Trophoblast cell (in vitro differentiated cells and primary cell): ENCODE results near the gene KIF16B.

ENCODE experiments used
- DNase-seq, 2 donors: peaks; one replicate each; pipeline ENCODE4 v3.0.0-alpha.2; 2016
- H2AFZ ChIP-seq: 2 replicates; pipeline ENCODE4 v1.6.1; 2013; ENCODE audit warnings: low read length, moderate library complexity, mild to moderate bottlenecking; ENCODE audit not compliant: insufficient read depth, poor library complexity
- H2AK5ac ChIP-seq: 2 replicates; pipeline ENCODE4 v1.6.1; 2013; ENCODE audit warnings: mild to moderate bottlenecking, low read length
- H2BK120ac ChIP-seq: 2 replicates; pipeline ENCODE4 v1.6.1; 2013; ENCODE audit warnings: low read length, mild to moderate bottlenecking, moderate library complexity; ENCODE audit not compliant: insufficient read depth, poor library complexity
- H2BK12ac ChIP-seq: 2 replicates; pipeline ENCODE4 v1.6.1; 2013; ENCODE audit warnings: mild to moderate bottlenecking, low read length, moderate library complexity
- H2BK5ac ChIP-seq: 2 replicates; pipeline ENCODE4 v1.6.1; 2013; ENCODE audit warnings: low read length, low read depth, moderate library complexity, mild to moderate bottlenecking; ENCODE audit not compliant: poor library complexity
- H3K14ac ChIP-seq: 2 replicates; pipeline ENCODE4 v1.6.1; 2013; ENCODE audit warnings: mild to moderate bottlenecking, low read length
- H3K18ac ChIP-seq: 2 replicates; pipeline ENCODE4 v1.6.1; 2013; ENCODE audit warnings: mild to moderate bottlenecking, low read length
- H3K23ac ChIP-seq: 2 replicates; pipeline ENCODE4 v1.6.1; 2013; ENCODE audit warnings: low read length
- H3K27ac ChIP-seq: 2 replicates; pipeline ENCODE4 v1.5.1; 2013; ENCODE audit warnings: low read depth, mild to moderate bottlenecking, inconsistent platforms, low read length, moderate library complexity
- H3K27me3 ChIP-seq: 2 replicates; pipeline ENCODE4 v1.6.1; 2013; ENCODE audit warnings: inconsistent platforms, mild to moderate bottlenecking, low read length, moderate library complexity; ENCODE audit not compliant: insufficient read depth
- H3K36me3 ChIP-seq, 2 experiments: 1 replicate in 1 of 2; 2 replicates in 1 of 2; pipeline ENCODE4 v1.6.1; 2013; ENCODE audit warnings: low read length in 2 of 2, mild to moderate bottlenecking in 2 of 2, moderate library complexity in 1 of 2; ENCODE audit not compliant: insufficient read depth in 2 of 2, control insufficient read depth in 1 of 2
- H3K4ac ChIP-seq: 2 replicates; pipeline ENCODE4 v1.6.1; 2013; ENCODE audit warnings: low read depth, mild to moderate bottlenecking, low read length, moderate library complexity
- H3K4me1 ChIP-seq, 2 experiments: 1 replicate in 1 of 2; 2 replicates in 1 of 2; pipeline ENCODE4 v1.6.1; 2013; ENCODE audit warnings: low read length in 2 of 2, mild to moderate bottlenecking in 2 of 2, moderate library complexity in 1 of 2; ENCODE audit not compliant: insufficient read depth in 2 of 2, control insufficient read depth in 1 of 2
- H3K4me2 ChIP-seq: 2 replicates; pipeline ENCODE4 v1.6.1; 2013; ENCODE audit warnings: inconsistent platforms, mild to moderate bottlenecking, low read length, moderate library complexity
- H3K4me3 ChIP-seq: 2 replicates; pipeline ENCODE4 v1.5.1; 2013; ENCODE audit warnings: mild to moderate bottlenecking, low read depth, low read length, inconsistent platforms
- H3K79me1 ChIP-seq: one replicate; pipeline ENCODE4 v1.6.1; 2013; ENCODE audit warnings: low read length
- H3K79me2 ChIP-seq: 2 replicates; pipeline ENCODE4 v1.6.1; 2013; ENCODE audit warnings: low read length, mild to moderate bottlenecking; ENCODE audit not compliant: control insufficient read depth, insufficient read depth, poor library complexity
- H3K9ac ChIP-seq: 2 replicates; pipeline ENCODE4 v1.6.1; 2013; ENCODE audit warnings: mild to moderate bottlenecking, low read length
- H3K9me3 ChIP-seq: 2 replicates; pipeline ENCODE4 v1.6.1; 2013; ENCODE audit warnings: low read depth, mild to moderate bottlenecking, control low read depth, inconsistent platforms, low read length; ENCODE audit not compliant: insufficient read depth
- H4K12ac ChIP-seq: 2 replicates; pipeline ENCODE4 v1.6.1; 2013; ENCODE audit warnings: low read depth, mild to moderate bottlenecking, low read length, moderate library complexity
- H4K8ac ChIP-seq: 2 replicates; pipeline ENCODE4 v1.6.1; 2013; ENCODE audit warnings: low read depth, mild to moderate bottlenecking, low read length, moderate library complexity
- H4K91ac ChIP-seq: one replicate; pipeline ENCODE4 v1.6.1; 2013; ENCODE audit warnings: low read depth, mild to moderate bottlenecking, low read length, moderate library complexity
- WGBS: extraction: QIAGEN DNeasy Blood & Tissue Kit; methylation state at CpG from one replicate; pipeline ENCODE4 v1.1.7; 2013; ENCODE audit warnings: missing lambda C conversion rate; ENCODE audit not compliant: insufficient read length, insufficient coverage; ENCODE audit errors: extremely low coverage; 5-methylcytosine and 5-hydroxymethylcytosine counted together

Gene KIF16B

DNA sequence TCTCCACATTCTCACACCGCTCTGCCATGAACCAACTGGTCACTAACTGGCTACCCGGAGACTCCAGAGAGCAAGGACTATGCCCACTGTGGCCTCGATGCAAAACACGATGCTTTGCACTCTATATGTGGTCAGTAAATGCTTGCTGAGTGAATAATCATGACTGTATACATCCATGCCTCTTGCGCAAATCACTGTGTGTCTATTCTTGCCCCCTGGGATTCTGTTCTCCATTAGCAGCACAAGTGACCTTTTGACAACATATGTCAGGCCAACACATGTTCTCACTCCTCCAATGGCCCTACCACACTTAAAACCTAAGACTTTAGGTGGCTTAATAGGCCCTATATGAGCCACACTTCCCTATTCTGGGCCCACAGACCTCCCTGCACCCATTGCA, 16.9 kb downstream of the KIF16B start:
- H2BK5ac ChIP-seq: no peak overlapping the region
- no peak overlapping the region for H3K4ac ChIP-seq
- H3K79me2 ChIP-seq: peaks cover 2% of the 10 kb centered on the region
- no peaks in the 10 kb centered on the region for H3K79me1 ChIP-seq
- H3K9me3 ChIP-seq: peaks cover 8% of the 10 kb centered on the region
- peaks cover 0 to 6% of the 10 kb centered on the region in 2 experiments for H3K4me1 ChIP-seq
- no peak overlapping the region for H2AK5ac ChIP-seq
- no peak overlapping the region for H2BK120ac ChIP-seq
- H2BK12ac ChIP-seq: no peak overlapping the region
- H3K18ac ChIP-seq: no peak overlapping the region
- no peak overlapping the region for H3K4me2 ChIP-seq
- no peaks in the 10 kb centered on the region for H3K27me3 ChIP-seq
- H2AFZ ChIP-seq: no peak overlapping the region
- no peak overlapping the region for H3K4me3 ChIP-seq
- no peak overlapping the region for H3K23ac ChIP-seq
- peak; percentile 15 to 49 for DNase-seq
- no peak overlapping the region for H4K12ac ChIP-seq
- no peak overlapping the region for H4K8ac ChIP-seq
- H3K9ac ChIP-seq: no peak overlapping the region
- no CpG with 5 or more reads among the region's 5 CpGs for WGBS
- H3K14ac ChIP-seq: no peak overlapping the region
- H4K91ac ChIP-seq: no peak overlapping the region
- H3K27ac ChIP-seq: no peak overlapping the region
- no peaks in the 10 kb centered on the region for H3K36me3 ChIP-seq

DNA sequence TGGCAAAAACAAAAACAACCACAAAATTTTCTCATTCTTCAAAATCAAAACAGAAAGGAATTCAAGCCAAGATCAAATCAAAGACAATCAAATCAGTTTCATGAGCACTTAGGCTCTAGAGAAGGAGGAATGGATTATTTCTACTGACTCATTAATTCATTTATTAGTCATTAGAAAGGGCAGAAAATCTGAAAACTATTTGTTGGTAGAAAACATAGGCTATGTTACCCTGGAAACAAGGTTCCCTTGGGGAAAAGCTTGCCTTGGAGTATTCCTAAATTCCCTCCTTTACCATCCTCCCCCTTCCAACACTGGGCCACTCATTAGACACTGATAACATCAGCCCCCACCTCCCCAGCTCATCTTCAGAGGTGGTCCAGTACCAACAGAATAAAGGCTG, 17.5 kb downstream of the KIF16B start:
- no peaks in the 10 kb centered on the region for H3K27me3 ChIP-seq
- no peak overlapping the region for H4K12ac ChIP-seq
- peak in 1 of 2 donors; percentile 12 for DNase-seq
- no peak overlapping the region for H4K91ac ChIP-seq
- no peak overlapping the region for H2BK120ac ChIP-seq
- H2BK12ac ChIP-seq: no peak overlapping the region
- no peak overlapping the region for H3K14ac ChIP-seq
- peaks cover 2% of the 10 kb centered on the region for H3K79me2 ChIP-seq
- no peaks in the 10 kb centered on the region for H3K79me1 ChIP-seq
- H3K4ac ChIP-seq: no peak overlapping the region
- no peaks in the 10 kb centered on the region for H3K36me3 ChIP-seq
- no peak overlapping the region for H3K9ac ChIP-seq
- no peak overlapping the region for H3K23ac ChIP-seq
- no peak overlapping the region for H2AFZ ChIP-seq
- H3K9me3 ChIP-seq: peaks cover 8% of the 10 kb centered on the region
- no peak overlapping the region for H3K18ac ChIP-seq
- H4K8ac ChIP-seq: no peak overlapping the region
- H3K4me2 ChIP-seq: no peak overlapping the region
- H2AK5ac ChIP-seq: no peak overlapping the region
- no peak overlapping the region for H3K27ac ChIP-seq
- peaks cover 0 to 6% of the 10 kb centered on the region in 2 experiments for H3K4me1 ChIP-seq
- no peak overlapping the region for H3K4me3 ChIP-seq
- no peak overlapping the region for H2BK5ac ChIP-seq

DNA sequence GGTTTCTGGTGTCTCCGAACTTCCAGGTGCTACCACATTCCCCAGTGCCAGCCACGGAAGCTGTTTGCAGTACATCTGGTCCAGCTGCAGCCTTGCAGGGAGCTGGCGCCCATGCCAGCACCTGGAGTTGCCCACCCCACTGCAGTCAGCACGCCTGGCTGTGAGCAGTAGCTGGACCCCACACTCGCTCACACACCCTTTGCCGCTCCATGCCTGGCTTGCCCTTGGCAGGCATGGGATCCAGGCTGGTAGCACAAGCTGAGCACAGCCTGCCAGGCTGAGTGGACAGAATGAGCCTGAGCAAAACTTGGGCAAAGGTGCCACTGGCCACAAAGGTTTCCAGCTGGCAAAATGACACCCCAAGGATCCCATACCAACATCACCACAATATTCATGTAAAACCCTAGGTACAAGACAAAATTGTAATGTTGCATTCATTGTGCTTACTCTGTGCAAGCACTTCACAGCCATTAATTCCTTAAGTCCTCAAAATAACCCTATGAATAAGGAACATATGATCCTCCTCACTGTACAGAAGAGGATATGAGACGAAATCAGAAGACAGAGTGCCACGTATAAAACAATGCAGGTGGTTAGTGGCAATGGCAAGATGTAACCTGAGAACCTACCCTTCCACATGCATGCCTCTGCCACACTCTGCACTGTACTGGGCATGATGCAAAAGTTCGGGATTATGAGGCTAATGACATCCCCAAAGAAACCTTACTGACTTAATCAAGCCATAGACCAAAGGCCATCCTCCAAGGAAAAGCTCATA, 18.3 kb downstream of the KIF16B start:
- Histone ChIP-seq H3K79me1 (no peaks in the 10 kb centered on the region), H3K23ac (no peak overlapping the region), H3K9me3 (peaks cover 8% of the 10 kb centered on the region), H2AK5ac (no peak overlapping the region), H2AFZ (no peak overlapping the region), H3K4me3 (no peak overlapping the region), H3K27me3 (no peaks in the 10 kb centered on the region), H4K91ac (no peak overlapping the region), H3K4me1 (peaks cover 0 to 6% of the 10 kb centered on the region in 2 experiments), H2BK120ac (no peak overlapping the region), H3K36me3 (no peaks in the 10 kb centered on the region), H3K18ac (no peak overlapping the region), H4K8ac (no peak overlapping the region), H3K4me2 (no peak overlapping the region), H4K12ac (no peak overlapping the region), H2BK12ac (no peak overlapping the region), H3K4ac (no peak overlapping the region), H2BK5ac (no peak overlapping the region), H3K27ac (no peak overlapping the region), H3K79me2 (peaks cover 2% of the 10 kb centered on the region), H3K9ac (no peak overlapping the region), H3K14ac (no peak overlapping the region)
- WGBS: no CpG with 5 or more reads among the region's 9 CpGs
- DNase-seq: no peak

DNA sequence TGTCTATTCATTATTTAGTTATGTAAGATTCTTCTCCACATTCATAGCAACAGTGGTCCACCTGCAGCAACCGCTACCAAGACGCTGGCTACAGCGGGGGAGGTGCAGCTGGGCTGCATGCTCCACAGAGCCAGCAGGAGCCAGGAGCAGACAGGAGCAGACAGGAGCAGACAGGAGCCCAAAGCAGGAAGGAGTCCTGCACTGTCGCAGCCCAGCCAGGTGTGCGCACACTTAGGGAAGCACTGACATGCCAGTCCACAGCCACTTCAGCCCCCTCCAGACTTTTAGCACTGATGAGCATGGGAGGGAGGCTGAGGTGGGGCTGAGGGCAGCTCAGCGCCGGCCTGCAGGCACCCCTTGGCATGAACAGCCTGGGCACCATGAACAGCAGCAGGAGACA, 19.6 kb downstream of the KIF16B start:
- peaks cover 0 to 6% of the 10 kb centered on the region in 2 experiments for H3K4me1 ChIP-seq
- no peak overlapping the region for H2AK5ac ChIP-seq
- WGBS: no CpG with 5 or more reads among the region's 7 CpGs
- H3K9ac ChIP-seq: no peak overlapping the region
- H2BK120ac ChIP-seq: no peak overlapping the region
- H2AFZ ChIP-seq: no peak overlapping the region
- H3K4me2 ChIP-seq: no peak overlapping the region
- no peak overlapping the region for H4K8ac ChIP-seq
- no peak overlapping the region for H3K4ac ChIP-seq
- H3K9me3 ChIP-seq: peaks cover 8% of the 10 kb centered on the region
- H4K91ac ChIP-seq: no peak overlapping the region
- no peaks in the 10 kb centered on the region for H3K27me3 ChIP-seq
- no peak overlapping the region for H3K23ac ChIP-seq
- no peak overlapping the region for H2BK12ac ChIP-seq
- H3K4me3 ChIP-seq: no peak overlapping the region
- no peak for DNase-seq
- no peak overlapping the region for H3K18ac ChIP-seq
- H3K36me3 ChIP-seq: no peaks in the 10 kb centered on the region
- H3K27ac ChIP-seq: no peak overlapping the region
- no peaks in the 10 kb centered on the region for H3K79me1 ChIP-seq
- peaks cover 2% of the 10 kb centered on the region for H3K79me2 ChIP-seq
- no peak overlapping the region for H2BK5ac ChIP-seq
- H3K14ac ChIP-seq: no peak overlapping the region
- H4K12ac ChIP-seq: no peak overlapping the region
